Measurements from ENCODE around the gene EIF4G1. TPM values are rescaled to one million over a fixed set of nuclear protein-coding genes. Genes with fewer than 3 reads are reported as not detected.

The EIF4G1 gene
- polyA plus RNA-seq, 10 donors, result 155 to 234 (median 181) TPM

DNA sequence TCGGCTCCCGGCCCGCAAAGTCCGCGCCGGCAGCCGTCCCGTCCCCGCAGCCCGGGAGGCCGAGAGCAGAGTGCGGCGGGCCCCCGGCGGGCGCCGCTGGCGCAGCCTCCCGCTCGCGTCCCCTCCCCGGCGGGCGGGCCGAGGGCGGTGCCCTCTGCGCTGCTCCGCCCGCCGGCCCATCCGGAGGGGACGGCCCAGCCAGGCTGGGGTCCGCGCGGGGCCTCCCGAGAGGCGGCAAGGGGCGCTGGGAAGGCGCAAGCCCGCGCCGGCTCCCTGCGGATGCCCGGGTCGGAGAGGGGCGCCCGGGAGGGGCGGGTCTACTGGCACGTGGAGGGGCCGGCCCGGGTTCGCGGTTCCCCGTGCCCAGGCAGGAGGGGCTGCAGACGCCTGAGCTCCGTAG is 47.1 kb downstream of the EIF4G1 start, which contains the start of the genes CLCN2 and POLR2H:
TSS of gene CLCN2 (minus strand) at position 74 of the 400 bp plus-strand sequence. CDS start 126 bp downstream, outside the sequence.
TSS of gene POLR2H (plus strand) at position 179 of the 400 bp plus-strand sequence. CDS start 1,783 bp downstream, outside the sequence.
- DNase-seq, result peak in 1 of 3 donors; percentile 70

DNA sequence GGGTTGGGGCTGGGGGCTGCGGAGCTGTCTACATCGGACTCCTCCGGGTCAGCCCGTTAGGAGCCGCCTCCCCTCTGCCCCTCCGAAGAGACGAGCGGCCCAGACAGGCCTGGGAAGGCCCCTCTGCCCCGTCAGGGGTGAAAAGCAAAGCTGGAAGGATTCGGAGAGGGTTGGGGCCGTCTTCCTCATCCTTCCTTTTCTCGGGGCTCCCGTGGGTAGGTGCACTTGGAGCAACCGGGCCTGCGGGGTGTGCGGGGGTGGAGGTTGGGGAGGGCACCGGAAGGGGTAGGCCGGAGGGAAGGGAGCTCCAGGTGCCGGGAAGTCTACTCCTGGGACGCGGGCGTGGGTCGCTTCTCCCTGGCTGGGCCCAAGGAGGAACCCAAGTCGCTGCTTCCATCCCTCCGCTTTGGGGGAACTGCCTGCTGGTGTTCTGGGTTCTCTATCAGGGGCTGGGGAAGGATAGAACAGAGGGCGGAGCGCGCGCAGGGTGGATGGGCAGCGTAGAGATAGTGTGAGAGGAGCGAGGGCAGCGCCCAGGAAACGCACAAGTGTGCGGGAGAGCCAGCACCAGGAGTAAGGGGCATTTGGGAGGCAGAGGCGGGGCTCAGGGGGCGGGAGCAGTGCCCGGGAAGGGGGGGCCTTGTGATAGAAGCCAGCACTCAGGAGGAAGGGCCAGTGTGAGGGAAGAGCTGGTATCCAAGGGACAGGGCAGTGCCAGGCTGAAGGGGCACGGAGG is 47.7 kb downstream of the EIF4G1 start:
- peak in 1 of 3 donors; percentile 93 for DNase-seq

DNA sequence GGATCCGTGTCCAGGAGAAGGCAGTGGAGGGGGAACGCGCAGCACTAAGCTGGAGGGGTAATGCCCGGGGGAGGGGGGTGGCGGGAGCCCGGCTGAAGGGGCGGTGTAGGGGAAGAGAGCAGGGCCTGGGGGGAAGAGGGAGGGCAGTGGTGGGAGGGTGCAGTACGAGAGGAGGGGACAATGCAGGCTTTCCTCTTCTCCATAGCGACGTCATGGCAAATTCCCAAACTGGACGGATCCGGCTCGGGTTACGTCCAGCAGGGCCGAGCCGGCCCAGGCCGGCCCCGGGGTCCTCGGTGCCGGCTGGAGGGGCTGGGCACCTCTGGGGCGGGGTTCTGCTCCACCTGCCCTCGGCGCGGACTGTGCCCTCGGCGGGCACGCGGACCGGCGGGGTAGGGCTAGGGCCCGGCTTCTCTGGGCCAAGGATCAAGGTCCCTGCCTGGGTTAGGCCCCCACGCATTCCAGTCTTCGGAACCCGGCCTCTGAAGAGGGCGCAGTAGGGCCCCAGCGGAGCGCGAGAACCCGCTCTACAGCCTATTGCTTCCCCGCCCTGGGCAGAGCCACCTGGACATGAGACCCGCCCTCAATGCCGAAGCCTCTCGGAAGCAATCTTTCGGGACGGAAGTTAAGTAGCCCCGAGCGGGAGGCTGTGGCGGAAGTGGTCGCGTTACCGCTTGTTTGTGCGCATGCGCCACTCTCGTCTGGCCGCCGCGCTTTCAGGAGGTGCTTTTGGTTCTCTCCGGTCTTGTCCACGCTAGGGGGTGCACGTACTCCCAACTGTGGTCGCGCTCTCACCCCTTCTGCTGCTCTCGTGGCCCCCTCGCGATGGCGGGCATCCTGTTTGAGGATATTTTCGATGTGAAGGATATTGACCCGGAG is 48.5 kb downstream of the EIF4G1 start:
- peak; percentile 97 to 99 (median 98) for DNase-seq

DNA sequence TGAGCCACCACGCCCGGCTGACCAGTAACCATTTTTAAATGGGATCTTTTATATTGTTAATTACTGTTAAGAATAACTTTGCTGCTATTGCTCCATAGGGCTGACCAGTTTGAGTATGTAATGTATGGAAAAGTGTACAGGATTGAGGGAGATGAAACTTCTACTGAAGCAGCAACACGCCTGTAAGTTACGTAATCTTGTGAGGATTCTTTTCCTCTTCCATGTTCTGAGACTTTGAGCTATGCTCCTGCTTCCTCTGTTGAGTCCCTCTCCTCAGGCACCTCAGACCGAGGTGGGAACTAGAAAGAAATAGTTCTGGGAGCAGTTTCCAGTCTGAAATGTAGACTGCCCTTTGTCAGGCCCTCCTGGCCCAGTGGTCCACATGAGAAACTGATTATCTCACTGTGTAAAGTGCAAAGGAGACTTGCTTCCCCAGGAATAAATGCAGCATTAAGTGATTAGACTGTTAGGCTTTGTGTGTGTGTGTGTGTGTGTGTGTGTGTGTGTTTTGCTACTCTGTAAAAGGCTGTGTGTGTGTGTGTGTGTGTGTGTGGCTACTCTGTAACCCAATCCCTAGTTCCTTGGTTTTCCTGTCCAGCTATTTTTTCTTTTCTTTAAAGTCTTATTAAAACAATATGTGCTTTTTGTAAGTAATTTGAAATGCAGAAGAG is 52.3 kb downstream of the EIF4G1 start:
- no peak for DNase-seq

DNA sequence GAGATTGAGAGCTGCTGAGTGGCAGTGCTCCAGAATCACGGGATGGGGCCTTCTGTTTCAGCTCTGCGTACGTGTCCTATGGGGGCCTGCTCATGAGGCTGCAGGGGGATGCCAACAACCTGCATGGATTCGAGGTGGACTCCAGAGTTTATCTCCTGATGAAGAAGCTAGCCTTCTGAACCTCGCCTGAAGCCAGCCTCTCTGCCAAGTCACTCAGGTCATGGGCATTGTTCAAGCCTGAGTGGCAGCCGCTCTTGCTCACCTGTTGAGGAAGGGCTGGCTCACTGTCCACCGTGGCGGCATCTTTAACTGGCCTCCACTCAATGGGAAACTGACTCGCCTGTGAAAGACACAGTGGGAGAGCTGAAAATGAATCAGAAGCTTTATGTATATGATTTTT is 53.7 kb downstream of the EIF4G1 start:
- no peak for DNase-seq

DNA sequence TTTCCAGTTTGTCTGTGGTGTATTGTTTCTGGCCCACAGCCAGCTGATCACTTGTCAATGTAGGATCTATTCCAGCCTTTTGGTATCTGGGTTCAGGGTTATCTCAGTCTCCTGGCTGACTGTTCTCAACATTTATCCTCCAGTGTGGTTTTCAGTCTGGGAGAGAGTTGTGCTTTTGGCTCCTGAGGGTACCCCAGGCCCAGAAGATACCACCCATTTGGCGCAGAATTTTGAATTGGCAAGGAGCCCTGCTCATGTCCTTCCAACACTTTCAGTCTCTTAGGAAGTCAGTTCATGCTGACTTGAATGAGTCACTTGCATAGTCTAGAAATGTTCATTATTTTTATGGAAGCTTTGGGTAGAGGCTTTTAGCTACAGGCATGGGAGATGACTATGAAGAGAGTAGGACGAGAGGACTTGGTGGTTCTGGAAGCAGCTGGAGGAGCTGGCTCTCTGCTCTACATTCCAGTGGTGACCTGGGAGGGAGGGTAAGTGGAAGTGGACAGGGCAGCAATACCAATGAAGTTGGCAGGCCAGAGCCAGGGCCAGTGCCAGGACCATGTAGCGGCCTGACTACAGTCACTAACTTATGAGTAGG is 54.3 kb downstream of the EIF4G1 start:
- DNase-seq, result peak in 1 of 3 donors; percentile 56

DNA sequence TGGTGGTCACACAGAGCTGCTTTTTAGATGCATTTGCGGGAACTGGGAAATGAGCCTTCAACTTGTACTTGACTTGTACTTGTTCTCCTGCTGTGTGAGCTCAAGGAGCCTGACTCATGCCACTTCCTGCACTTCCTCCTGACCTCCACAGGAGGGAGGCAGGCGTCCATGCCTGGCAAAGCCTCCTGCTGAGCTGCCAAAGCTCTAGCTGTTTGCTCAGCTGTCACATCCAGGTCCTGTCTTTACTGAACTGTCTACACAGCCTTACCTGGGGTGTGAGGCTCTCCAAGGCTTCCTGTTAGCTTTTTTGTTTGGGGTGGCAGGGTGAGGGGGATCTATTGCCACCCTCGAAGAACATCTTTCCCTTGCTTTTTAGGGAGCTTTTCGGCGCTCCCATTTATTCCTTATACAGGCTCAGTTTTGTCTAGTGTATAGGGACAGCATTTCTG is 57.2 kb downstream of the EIF4G1 start:
- peak; percentile 84 to 93 (median 88) for DNase-seq

DNA sequence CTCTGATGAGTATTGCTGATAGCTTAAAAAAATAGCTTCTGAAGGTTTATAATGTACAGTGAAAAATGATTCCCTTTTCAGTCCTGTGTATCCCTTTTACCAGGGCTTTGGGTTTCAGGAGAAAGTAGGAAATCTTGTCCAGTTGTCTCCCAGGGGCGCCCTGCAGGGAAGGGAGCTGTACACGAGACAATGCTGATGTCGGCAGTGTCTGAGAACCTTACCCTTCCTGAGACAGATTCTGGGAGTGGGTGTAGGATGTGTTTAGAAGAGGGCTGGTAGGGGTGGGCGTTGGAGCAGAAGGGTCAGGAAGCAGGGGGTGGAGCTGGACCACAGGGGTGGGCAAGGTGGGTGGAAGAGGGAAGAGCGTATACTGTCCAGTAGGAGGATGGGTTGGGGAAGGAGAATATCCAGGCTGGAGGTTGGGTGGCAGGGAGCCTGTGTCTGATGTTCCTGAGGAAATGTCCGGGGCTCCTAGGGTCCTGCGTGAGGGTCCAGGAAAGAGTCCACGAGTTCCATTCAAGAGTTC is 58.0 kb downstream of the EIF4G1 start:
- no peak for DNase-seq

DNA sequence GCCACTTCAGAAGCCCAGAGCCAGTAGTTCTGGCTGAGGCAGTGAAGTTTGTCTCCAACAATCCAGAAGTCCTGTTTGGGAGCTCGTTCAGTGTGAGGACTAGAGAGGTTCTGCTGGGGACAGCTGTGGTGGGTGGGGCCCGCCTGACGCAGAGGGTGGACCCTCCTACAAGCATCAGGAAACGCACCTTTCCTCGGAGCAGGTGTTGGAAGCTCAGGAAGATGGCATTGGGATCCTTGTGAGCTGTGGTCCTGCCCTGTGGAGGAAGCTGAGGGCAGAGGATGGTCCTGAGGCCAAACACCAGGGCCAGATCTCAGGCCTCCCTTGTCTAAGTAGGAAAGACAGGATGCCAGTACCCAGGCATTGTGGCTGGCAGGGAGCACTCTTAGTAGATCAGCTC is 58.5 kb downstream of the EIF4G1 start:
- no peak for DNase-seq

DNA sequence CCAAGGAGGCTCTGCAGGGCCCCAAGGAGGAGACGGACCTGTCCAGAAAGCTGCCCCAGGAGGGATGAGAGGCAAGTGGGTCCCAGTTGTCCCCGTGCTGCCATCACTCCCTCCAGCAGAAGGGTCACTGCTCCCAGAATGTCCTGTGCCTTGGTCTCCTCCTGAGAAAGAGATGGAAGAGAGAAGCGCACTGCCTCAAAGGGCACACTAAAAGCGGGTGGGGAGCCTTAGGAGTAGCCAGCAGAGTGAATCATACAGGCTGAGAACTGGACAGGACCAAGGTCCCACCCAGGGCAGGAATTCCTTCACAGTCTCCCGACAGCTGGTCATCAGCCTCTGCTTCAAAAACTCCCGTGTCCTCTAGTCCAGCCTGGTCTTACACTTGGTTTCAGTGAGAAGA is 59.0 kb downstream of the EIF4G1 start:
- DNase-seq, result no peak

DNA sequence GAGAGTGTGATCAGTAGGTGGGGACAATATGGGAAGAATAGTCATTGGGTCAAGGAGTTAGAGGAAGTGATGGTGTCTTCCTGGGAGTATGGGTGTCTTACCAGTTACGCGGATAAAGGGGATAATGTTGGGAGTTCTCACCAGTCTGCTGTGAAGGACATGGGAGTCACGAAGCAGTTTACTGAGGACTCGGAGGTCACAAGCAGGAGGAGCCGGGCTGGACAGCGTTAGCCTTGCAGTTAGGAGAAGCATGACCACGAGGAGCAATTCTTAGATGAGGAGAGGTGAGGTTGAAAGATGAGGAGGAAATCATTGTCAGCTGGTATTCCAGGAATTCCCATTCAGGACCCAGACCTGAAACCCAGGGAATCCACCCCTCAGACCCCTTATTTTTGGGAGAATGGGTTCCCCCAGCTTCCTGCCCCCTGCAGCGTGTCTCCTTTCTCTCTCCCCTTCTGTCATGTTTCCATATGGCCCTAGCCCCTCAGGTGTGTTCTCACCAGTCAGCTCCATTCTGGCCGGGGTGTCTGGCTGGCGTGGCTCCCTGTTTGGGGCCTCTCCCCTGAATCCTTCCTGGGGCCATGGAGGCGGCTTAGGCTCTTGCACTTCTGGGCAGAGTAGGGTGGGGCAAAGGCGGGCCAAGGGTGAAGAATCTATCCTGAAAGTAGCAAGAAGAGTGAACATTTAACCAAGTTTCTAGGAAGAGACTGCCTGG is 61.5 kb downstream of the EIF4G1 start:
- DNase-seq, result no peak

DNA sequence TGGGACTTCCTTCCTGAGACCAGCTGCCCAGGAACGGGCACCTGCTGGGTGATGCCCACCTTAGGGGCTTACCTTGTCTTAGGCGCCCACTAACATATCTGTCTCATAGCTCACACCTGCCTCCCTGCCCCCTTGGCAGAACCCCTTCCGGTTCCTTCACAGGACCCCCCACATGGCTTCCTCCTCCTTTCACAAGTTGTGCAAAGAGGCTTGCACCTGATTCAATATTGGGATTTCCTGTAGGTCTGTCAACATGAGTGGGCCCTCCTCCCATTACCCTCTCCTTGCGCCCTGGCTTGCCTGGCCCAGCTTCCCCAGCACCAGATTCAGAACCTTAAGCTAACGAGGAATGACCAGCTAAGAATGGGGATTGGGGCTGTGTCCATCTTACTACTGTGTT is 63.0 kb downstream of the EIF4G1 start:
- no peak for DNase-seq

DNA sequence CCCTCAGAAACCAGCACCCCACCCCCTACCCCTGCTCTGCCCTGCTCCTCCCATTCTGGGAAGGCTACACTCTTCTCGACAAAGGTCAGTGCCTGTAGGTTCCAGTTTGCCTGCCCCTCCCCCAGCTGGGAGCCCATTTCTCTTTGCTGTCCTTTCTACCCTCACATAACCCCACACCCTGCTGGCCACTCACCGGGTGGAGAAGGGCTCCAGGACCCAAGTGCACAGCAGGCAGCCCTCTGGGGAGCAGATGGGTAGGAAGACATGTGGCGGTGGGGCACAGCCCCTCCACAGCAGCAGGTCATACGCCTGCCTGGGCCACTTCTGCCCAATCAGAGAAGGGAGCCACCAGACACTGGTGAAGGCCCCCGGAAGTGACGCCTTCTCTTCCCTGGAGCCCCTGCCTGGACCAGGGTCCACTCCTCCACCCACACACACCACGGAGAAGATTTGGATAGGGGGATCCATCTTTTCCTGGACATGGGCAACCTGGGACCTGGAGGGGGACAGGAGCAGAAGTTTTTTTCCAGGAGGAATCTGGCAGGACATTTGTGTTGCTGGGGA is 63.6 kb downstream of the EIF4G1 start, which contains the start of gene THPO:
TSS of gene THPO (minus strand) at position 326 of the 564 bp plus-strand sequence. CDS start 1,948 bp downstream, outside the sequence.
- DNase-seq, result no peak

DNA sequence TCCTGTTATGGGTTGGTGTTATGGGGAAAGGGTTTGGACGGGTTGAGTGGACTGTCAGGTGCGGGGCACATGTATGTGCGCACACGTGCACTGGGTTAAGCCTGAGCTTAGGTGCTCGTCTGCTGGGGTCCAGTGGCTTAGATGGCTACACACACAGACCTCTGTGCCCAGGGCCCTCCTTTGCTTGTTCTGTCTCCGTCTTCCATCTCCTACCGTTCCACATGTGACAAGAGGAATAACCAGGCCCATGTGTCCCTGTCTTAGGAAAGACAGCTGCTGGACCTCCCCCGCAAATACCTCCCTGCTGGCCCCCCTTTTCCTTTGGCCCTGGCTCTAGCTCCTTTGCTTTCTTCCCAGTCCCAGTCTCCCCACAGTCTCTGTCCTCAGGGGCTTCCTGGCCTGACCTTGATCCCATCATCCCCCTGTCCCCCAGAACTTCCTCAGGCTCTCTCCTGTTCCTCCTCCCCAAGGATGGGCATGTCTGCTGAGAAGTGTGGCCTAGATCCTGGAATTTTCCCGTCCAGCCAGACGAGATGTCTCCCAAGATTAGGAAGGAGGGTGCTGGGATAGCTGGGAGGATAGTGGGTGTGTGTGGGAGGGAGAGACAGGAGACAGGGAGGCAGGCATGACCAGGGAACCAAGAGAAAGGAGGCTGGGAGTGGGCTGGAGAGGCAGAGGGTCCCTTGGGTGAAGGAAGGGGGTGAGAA is 64.4 kb downstream of the EIF4G1 start:
- peak in 1 of 3 donors; percentile 73 for DNase-seq

DNA sequence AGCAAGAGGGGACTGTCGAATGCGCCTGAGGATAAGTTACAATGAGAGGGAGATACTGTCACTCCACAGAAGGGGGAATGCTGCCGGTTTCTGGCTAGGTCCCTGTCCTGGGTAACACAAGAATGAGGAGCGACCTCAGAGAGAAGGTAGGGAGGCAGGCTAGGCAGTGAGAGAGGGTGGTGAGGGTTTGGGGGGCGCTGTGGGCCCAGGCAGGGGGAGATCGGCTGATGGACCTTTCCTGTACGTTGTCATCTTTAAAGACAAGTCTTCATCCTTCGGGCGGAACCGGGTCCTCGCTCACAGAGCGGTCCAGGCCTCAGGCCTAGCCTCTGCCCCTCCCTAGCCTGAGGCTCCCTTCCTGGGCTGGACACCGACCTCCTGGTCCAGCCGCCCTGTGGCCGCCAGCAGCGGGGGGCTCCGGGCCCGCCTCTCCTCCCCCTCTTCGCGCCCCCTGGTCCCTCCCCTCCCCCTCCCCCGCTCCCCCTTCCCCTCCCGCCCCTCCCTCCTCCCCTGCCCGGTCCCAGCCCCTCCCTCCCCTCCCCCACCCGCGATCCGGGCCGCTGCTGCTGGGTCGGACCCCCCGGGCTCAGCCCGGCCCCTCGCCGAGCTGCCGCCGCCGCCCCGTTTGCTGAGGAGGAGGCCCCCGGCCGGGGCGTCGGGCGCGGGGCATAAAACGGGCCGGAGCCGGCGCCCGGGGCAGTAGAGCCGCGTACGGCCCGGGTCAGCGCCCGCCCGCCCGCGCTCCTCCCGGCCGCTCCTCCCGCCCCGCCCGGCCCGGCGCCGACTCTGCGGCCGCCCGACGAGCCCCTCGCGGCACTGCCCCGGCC is 65.2 kb downstream of the EIF4G1 start, which contains the start of gene CHRD:
TSS of gene CHRD (plus strand) at position 697 of the 827 bp plus-strand sequence. CDS start 265 bp downstream, outside the sequence.
- DNase-seq, result peak in 1 of 3 donors; percentile 78

DNA sequence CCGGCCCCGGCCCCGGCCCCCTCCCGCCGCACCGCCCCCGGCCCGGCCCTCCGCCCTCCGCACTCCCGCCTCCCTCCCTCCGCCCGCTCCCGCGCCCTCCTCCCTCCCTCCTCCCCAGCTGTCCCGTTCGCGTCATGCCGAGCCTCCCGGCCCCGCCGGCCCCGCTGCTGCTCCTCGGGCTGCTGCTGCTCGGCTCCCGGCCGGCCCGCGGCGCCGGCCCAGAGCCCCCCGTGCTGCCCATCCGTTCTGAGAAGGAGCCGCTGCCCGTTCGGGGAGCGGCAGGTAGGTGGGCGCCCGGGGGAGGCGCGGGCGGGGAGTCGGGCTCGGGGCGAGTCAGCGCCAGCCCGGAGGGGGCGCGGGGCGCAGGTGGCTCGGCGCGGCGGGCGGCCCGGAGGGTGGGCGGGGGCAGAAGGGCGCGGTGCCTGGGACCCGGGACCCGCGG is 65.8 kb downstream of the EIF4G1 start:
- DNase-seq, result peak; percentile 68 to 90 (median 86)

DNA sequence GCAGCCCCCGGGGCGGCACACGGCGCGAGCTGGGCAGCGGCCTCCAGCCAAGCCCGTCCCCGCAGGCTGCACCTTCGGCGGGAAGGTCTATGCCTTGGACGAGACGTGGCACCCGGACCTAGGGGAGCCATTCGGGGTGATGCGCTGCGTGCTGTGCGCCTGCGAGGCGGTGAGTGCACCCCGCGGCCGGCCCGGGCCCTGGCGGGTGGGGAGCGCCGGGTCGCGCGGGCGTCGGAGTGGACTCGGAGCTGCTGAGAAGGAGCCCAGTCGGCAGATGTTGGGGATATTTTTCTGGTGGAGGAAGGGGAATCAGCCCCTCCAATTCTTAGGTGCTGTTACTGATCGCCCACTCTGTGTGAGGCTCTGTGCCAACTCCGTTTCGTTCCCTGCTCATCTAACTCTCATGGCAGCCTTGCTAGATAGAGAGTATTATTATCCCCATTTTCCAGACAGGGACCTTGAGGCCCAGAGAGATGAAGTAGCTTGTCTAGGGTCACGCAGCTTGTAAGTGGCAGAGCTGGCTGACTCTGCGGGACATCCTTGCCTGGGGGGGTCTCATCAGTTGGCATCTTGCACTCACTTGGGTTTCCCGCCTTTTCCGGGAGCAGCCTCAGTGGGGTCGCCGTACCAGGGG is 66.3 kb downstream of the EIF4G1 start:
- DNase-seq, result peak in 1 of 3 donors; percentile 70
